Loucy (cell line): ENCODE data around the gene TRAF4.

Experiments used
- H2AFZ ChIP-seq: fragments of 200-600 bp; sonication (generic); 2 replicates; pipeline ENCODE4 v1.6.0; 2016; ENCODE audit warnings: antibody characterized with exemption, mild to moderate bottlenecking, low read length, moderate library complexity
- H3F3A ChIP-seq: fragments of 200-600 bp; 2 replicates; pipeline ENCODE4 v1.6.0; 2016; ENCODE audit warnings: antibody characterized with exemption, low read depth, mild to moderate bottlenecking
- H3K27me3 ChIP-seq: fragments of 200-600 bp; sonication (generic); 2 replicates; pipeline ENCODE4 v1.6.1; 2014; ENCODE audit warnings: low read length, mild to moderate bottlenecking; ENCODE audit not compliant: insufficient read depth, poor library complexity, severe bottlenecking
- H3K36me3 ChIP-seq: fragments of 200-600 bp; sonication (generic); 2 replicates; pipeline ENCODE4 v1.6.1; 2016; ENCODE audit warnings: low read length; ENCODE audit not compliant: insufficient read depth
- H3K4me1 ChIP-seq: fragments of 200-600 bp; sonication (generic); 2 replicates; pipeline ENCODE4 v1.5.1; 2014; ENCODE audit warnings: low read length, mild to moderate bottlenecking; ENCODE audit not compliant: insufficient read depth, poor library complexity, severe bottlenecking
- H3K4me2 ChIP-seq: fragments of 200-600 bp; sonication (generic); 2 replicates; pipeline ENCODE4 v1.6.0; 2014; ENCODE audit warnings: antibody characterized with exemption, low read length, low read depth, mild to moderate bottlenecking; ENCODE audit not compliant: poor library complexity, severe bottlenecking
- H3K4me3 ChIP-seq: fragments of 200-600 bp; sonication (generic); 2 replicates; pipeline ENCODE4 v1.5.1; 2014; ENCODE audit warnings: low read length, mild to moderate bottlenecking, mixed read lengths; ENCODE audit not compliant: poor library complexity, severe bottlenecking
- H3K79me2 ChIP-seq: fragments of 200-600 bp; sonication (generic); 2 replicates; pipeline ENCODE4 v1.6.1; 2014; ENCODE audit warnings: low read length; ENCODE audit not compliant: insufficient read depth
- H3K9ac ChIP-seq: fragments of 200-600 bp; sonication (generic); 2 replicates; pipeline ENCODE4 v1.6.0; 2014; ENCODE audit warnings: mild to moderate bottlenecking, low read depth, low read length, moderate library complexity; ENCODE audit not compliant: poor library complexity, severe bottlenecking
- H3K9me2 ChIP-seq: fragments of 200-600 bp; sonication (generic); replicated peaks from 2 replicates; pipeline ENCODE4 v1.6.1; 2016; ENCODE audit warnings: low read depth, low read length, mixed read lengths
- H3K9me3 ChIP-seq: fragments of 200-600 bp; sonication (generic); 2 replicates; pipeline ENCODE4 v1.6.1; 2014; ENCODE audit warnings: mild to moderate bottlenecking, antibody characterized with exemption, low read length, low read depth; ENCODE audit not compliant: insufficient read depth
- H4K20me1 ChIP-seq: fragments of 200-600 bp; sonication (generic); 2 replicates; pipeline ENCODE4 v1.6.0; 2014; ENCODE audit warnings: antibody characterized with exemption, low read length, mild to moderate bottlenecking; ENCODE audit not compliant: insufficient read depth, poor library complexity, severe bottlenecking
- CTCF ChIP-seq: fragments of 200-600 bp; sonication (generic); conservative IDR thresholded peaks from 2 replicates; pipeline ENCODE4 v1.5.1; 2014; ENCODE audit warnings: mild to moderate bottlenecking, antibody characterized with exemption, low read length
- EZH2phosphoT487 ChIP-seq: fragments of 200-600 bp; IDR thresholded peaks from 2 replicates; pipeline ENCODE4 v1.6.1; 2018; ENCODE audit warnings: antibody characterized with exemption, mild to moderate bottlenecking, moderate library complexity, borderline replicate concordance

The TRAF4 gene

GRCh38 chr17:28703552-28704218 is 40.1 kb upstream of the TRAF4 start:
- Histone ChIP-seq H3K36me3 (peaks cover 53% of the 10 kb centered on the region; the same call in 1 of the 2 replicates), H3K9ac (no peak overlapping the region), H3K4me2 (no peak overlapping the region)

GRCh38 chr17:28704219-28704858 is 39.5 kb upstream of the TRAF4 start:
- peaks cover 46% of the 10 kb centered on the region; the same call in 1 of the 2 replicates for H3K36me3 ChIP-seq
- no peaks in the 10 kb centered on the region for H3K27me3 ChIP-seq
- no peaks in the 10 kb centered on the region for H3F3A ChIP-seq
- peaks cover 4% of the 10 kb centered on the region; the same call in 1 of the 2 replicates for H3K79me2 ChIP-seq
- H3K4me2 ChIP-seq: no peak overlapping the region
- H2AFZ ChIP-seq: no peak overlapping the region
- no peaks in the 10 kb centered on the region for H3K4me1 ChIP-seq
- H4K20me1 ChIP-seq: no peaks in the 10 kb centered on the region
- H3K9me2 ChIP-seq: no peaks in the 10 kb centered on the region
- TF ChIP-seq EZH2phosphoT487 (no peak), CTCF (no peak)
- no peaks in the 10 kb centered on the region for H3K9me3 ChIP-seq
- no peak overlapping the region for H3K4me3 ChIP-seq
- H3K9ac ChIP-seq: no peak overlapping the region

More at GRCh38 chr17:28703552-28704218, 40.1 kb upstream of the TRAF4 start:
- Histone ChIP-seq H3K9me3 (no peaks in the 10 kb centered on the region), H3F3A (no peaks in the 10 kb centered on the region), H3K27me3 (no peaks in the 10 kb centered on the region), H3K9me2 (no peaks in the 10 kb centered on the region), H3K4me3 (no peak overlapping the region), H3K79me2 (no peaks in the 10 kb centered on the region), H2AFZ (no peak overlapping the region), H4K20me1 (no peaks in the 10 kb centered on the region), H3K4me1 (no peaks in the 10 kb centered on the region)
- no peak for TF ChIP-seq EZH2phosphoT487
- no peak for TF ChIP-seq CTCF

GRCh38 chr17:28705074-28705659 is 38.6 kb upstream of the TRAF4 start:
- no peak for TF ChIP-seq EZH2phosphoT487
- TF ChIP-seq CTCF: no peak
- Histone ChIP-seq H3K27me3 (no peaks in the 10 kb centered on the region), H3K4me1 (no peaks in the 10 kb centered on the region), H3K9me3 (no peaks in the 10 kb centered on the region), H3K9me2 (no peaks in the 10 kb centered on the region), H3F3A (no peaks in the 10 kb centered on the region), H3K79me2 (peaks cover 13% of the 10 kb centered on the region; the same call in 1 of the 2 replicates), H3K36me3 (peaks cover 38% of the 10 kb centered on the region; the same call in 1 of the 2 replicates), H4K20me1 (no peaks in the 10 kb centered on the region), H2AFZ (no peak overlapping the region), H3K4me3 (no peak overlapping the region), H3K9ac (no peak overlapping the region), H3K4me2 (no peak overlapping the region)
